Stimulated activated CD4-positive, alpha-beta T cell treated with anti-CD3 and anti-CD28 coated beads, TNF-alpha, amount 100 ng/mL, for 1 hour (primary cell): ENCODE results near the gene NPSR1.
"Not testable (repeated sequence)": the region's sequence is repeated elsewhere in the genome, so short reads cannot be mapped to it uniquely, and the experiment has no call there.

Experiments
- DNase-seq, 3 donors: peaks; one replicate each; pipeline ENCODE4 v3.0.0-alpha.2; 2020; ENCODE audit warnings: low read depth in 3 of 3, low spot score in 1 of 3

Gene NPSR1

GRCh38 chr7:34866222-34866621, 208.2 kb downstream of the NPSR1 start:
- DNase-seq: not testable (repeated sequence)

GRCh38 chr7:34867341-34867740, 209.3 kb downstream of the NPSR1 start:
- DNase-seq: not testable (repeated sequence)

- not testable (repeated sequence) for DNase-seq
Observed at GRCh38 chr7:34868602-34869001, 210.6 kb downstream of the NPSR1 start.

- DNase-seq: no peak
Observed at GRCh38 chr7:34869057-34869456, 211.0 kb downstream of the NPSR1 start.

- not testable (repeated sequence) for DNase-seq
Observed at GRCh38 chr7:34870041-34870440, 212.0 kb downstream of the NPSR1 start.

- DNase-seq: not testable (repeated sequence)
Observed at GRCh38 chr7:34874329-34874728, 216.3 kb downstream of the NPSR1 start.

GRCh38 chr7:34875481-34875880, 217.5 kb downstream of the NPSR1 start:
- no peak for DNase-seq

GRCh38 chr7:34878944-34879735, 221.1 kb downstream of the NPSR1 start:
- DNase-seq: not testable (repeated sequence)

- no peak for DNase-seq
Observed at GRCh38 chr7:34879871-34880270, 221.9 kb downstream of the NPSR1 start.

GRCh38 chr7:34883855-34884254, 225.8 kb downstream of the NPSR1 start:
- DNase-seq: not testable (repeated sequence)

- no peak for DNase-seq
Observed at GRCh38 chr7:34886856-34887255, 228.8 kb downstream of the NPSR1 start.

GRCh38 chr7:34889951-34890350, 231.9 kb downstream of the NPSR1 start:
- DNase-seq: no peak

GRCh38 chr7:34895202-34895601, 237.2 kb downstream of the NPSR1 start:
- DNase-seq: no peak
